HG03025 (cell line): ENCODE measurements around the gene CCNK.

ENCODE experiments used
- ATAC-seq: cut with Tn5 transposase; IDR thresholded peaks from one replicate; pipeline ENCODE4 v1.9.1; 2021; ENCODE audit warnings: mild to moderate bottlenecking, moderate library complexity; ENCODE audit not compliant: unreplicated experiment, low FRiP score

The CCNK gene

DNA sequence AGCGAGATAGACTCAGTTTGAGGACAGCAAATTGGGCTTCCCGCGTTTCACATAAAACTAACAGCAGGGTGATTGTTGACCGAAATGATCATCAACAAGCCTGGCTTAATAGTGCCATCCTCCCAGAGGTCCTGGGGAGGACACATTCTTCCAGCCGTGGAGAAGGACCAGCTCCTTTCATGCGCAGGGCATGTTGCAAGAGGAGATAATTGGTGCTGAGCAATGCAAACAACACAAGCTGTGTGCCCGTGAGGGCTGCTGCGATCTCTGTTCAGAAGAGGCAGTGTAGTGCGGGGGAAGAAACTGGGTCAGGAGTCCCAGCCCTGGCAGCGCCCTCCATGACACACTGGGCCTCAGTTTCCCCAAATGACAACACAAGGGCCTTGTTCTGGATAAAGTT, 68.5 kb downstream of the CCNK start:
- ATAC-seq = no peak

DNA sequence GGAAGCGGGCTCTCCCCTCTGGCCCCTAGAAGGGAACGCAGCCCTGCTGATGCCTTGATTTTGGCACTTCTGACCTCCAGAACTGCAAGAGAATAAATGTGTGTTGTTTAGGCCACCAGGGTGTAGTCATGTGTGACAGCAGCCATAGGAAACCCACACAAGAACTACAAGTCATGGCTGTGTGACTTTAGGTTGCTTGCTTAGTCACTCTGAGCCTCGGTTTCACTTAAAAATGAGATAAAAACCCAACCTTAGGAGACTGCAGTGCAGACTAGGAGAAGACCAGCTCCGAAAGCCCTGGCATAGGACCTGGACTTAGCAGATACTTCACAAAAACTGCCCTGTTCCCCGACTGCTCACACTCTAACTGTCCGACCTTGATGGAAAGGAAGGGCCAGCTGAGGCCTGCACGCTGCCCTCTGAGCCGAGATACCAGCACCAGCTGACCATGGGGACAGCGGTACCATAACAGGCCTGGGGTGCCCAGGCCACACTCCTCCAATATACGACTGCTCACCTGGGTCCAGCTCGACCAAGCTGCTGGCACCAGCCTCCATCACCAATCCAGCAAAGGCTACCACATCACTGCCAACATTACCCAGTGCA, 69.3 kb downstream of the CCNK start:
- no peak for ATAC-seq

GRCh38 chr14:99551034-99551922, 70.1 kb downstream of the CCNK start:
- no peak for ATAC-seq

- no peak for ATAC-seq
Measured at GRCh38 chr14:99552021-99552553, 70.9 kb downstream of the CCNK start.

- no peak for ATAC-seq
Measured at GRCh38 chr14:99552572-99553216, 71.5 kb downstream of the CCNK start.

DNA sequence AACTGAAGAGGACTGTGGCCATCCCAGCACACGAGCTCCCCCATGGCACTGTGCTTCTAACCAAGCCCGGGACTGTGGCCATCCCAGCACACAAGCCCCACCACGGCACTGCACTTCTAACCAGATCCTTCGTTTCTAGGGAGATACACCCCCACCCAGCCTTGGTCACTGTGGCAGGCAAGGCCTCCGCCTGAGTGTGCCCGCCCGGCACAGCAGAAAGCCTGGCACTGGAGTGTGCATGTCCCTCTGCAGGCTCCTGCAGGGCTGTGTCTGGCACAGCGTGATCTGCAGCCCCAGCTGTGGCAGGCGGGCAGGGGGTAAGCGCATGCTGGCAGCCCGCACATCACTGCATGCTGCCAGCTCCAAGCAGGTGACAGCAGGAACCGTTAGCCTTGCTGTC, 73.0 kb downstream of the CCNK start:
- ATAC-seq = no peak

GRCh38 chr14:99554757-99555531, 73.7 kb downstream of the CCNK start:
- ATAC-seq = no peak

- ATAC-seq = no peak
Measured at GRCh38 chr14:99556134-99556791, 75.1 kb downstream of the CCNK start.

DNA sequence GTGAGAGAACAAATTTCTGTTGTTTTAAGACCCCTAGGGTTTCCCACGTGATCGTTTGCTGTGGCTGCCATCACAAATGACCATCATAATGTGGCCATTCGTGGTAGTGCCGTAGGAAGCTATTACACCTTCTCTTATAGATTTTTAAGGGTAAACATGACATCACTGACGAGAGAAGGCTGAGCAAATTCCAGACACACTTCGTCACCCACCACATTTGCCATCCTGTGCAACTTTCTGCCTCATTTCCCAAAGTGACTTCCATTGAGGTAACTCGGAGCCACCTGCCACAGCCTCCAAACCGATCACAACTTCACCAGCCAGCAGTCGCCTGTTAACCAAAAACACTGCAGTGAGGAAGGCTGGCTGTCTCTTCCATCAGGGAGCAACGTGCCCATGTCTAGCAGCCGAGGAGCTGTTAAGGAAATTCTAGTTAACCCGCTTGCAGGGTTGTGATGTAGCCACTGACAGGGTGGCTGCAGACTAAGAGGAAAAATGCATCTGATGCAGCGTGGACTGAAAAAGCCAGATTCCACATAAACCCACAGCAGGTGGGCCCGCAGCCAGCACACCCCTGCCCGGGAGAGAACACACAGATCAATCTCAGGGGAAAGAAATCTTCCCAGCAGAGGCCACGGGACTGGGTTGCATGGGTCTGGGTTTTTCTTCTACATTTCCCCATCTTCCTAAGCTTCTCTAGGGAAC, 78.2 kb downstream of the CCNK start:
- ATAC-seq = no peak

GRCh38 chr14:99560403-99560802, 79.2 kb downstream of the CCNK start:
- no peak for ATAC-seq

DNA sequence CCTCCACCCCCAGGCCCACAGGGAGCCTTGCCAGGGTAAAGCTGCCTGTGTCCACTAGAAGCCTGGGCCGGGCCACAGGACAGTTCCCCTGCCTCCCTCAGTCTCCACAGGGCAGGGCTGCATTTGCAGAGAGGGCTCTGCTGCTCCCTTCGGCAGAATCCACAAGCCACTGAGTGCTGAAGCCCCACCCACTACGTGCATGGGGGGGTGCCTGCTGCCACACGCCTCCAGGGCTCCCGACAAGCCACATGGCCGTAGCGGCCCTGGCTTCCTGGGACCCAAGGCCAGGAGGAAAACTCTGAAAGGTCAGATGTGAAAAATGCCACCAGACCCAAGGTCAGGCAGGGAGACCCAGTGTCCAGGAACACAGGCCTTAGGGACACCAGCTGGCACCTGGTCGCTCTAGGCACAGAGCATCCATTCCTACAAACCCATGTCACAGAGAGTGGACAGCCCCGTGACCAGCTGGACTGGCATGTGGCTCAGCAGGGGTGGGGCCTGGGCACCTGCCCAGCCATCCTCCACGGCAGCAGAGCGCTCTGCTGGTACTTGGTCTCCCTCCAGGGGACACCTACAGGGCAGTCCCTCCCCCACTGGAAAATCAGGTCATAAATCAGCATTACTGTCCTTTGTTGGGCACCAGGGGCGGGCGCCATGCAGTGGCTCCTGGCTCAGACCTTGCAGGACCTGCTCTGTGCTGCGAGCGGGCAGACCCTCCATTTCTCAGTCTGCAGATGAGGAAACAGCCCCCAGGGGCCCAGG, 79.9 kb downstream of the CCNK start:
- no peak for ATAC-seq

DNA sequence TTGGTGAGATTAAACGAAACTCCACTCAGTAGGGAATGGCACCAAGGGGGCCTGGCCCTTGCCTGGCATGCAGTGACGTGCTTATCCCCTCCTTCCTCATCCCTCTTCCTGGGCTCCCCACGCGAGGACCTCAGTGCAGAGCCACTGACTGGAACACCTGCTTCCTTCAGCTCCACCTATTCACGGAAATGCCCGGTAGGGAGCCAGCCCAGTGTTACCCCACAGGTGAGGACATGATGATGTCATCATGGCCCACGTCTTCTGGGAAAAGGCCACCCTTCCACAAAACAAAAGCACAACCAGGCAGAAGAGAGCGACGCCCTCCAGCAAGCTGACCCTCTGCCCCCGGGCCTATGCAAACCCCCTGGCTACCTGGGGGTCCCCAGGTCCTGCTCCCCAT, 80.7 kb downstream of the CCNK start:
- ATAC-seq = no peak
